HUES6 (cell line): ENCODE results near the gene OCA2.
"Not testable (repeated sequence)": the region's sequence is repeated elsewhere in the genome, so short reads cannot be mapped to it uniquely, and the experiment has no call there.

Experiments used
- H3K27ac ChIP-seq: 2 replicates; pipeline ENCODE4 v1.7.0; 2013; ENCODE audit warnings: low read depth, mild to moderate bottlenecking, low read length, inconsistent platforms
- H3K27me3 ChIP-seq: 2 replicates; pipeline ENCODE4 v1.6.1; 2013; ENCODE audit warnings: low read length; ENCODE audit not compliant: control insufficient read depth, insufficient read depth
- H3K36me3 ChIP-seq: 2 replicates; pipeline ENCODE4 v1.6.1; 2013; ENCODE audit warnings: low read length; ENCODE audit not compliant: control insufficient read depth, insufficient read depth
- H3K4me1 ChIP-seq: 2 replicates; pipeline ENCODE4 v1.6.1; 2013; ENCODE audit warnings: low read length; ENCODE audit not compliant: control insufficient read depth, insufficient read depth
- H3K4me3 ChIP-seq: 2 replicates; pipeline ENCODE4 v1.5.1; 2013; ENCODE audit warnings: low read depth, low read length
- H3K9ac ChIP-seq: one replicate; pipeline ENCODE4 v1.6.1; 2013; ENCODE audit warnings: mild to moderate bottlenecking, low read length
- H3K9me3 ChIP-seq: 2 replicates; pipeline ENCODE4 v1.6.1; 2013; ENCODE audit warnings: low read depth, low read length; ENCODE audit not compliant: control insufficient read depth, insufficient read depth

OCA2 gene

GRCh38 chr15:27731776-27732175 lies 367.3 kb downstream of the OCA2 start:
- Histone ChIP-seq H3K4me1 (no peaks in the 10 kb centered on the region; the same call in 1 of the 2 replicates), H3K27ac (no peak overlapping the region), H3K27me3 (no peaks in the 10 kb centered on the region), H3K9ac (no peak overlapping the region), H3K4me3 (no peak overlapping the region), H3K9me3 (peaks cover 4% of the 10 kb centered on the region; the same call in 1 of the 2 replicates), H3K36me3 (no peaks in the 10 kb centered on the region)

- H3K9me3 ChIP-seq = peaks cover 4% of the 10 kb centered on the region; the same call in 1 of the 2 replicates
- no peak overlapping the region for H3K27ac ChIP-seq
- no peak overlapping the region for H3K9ac ChIP-seq
- no peaks in the 10 kb centered on the region for H3K27me3 ChIP-seq
- no peaks in the 10 kb centered on the region; the same call in 1 of the 2 replicates for H3K4me1 ChIP-seq
- no peaks in the 10 kb centered on the region for H3K36me3 ChIP-seq
- no peak overlapping the region for H3K4me3 ChIP-seq
These were observed 368.2 kb downstream of the OCA2 start for GRCh38 chr15:27730868-27731267.

- no peaks in the 10 kb centered on the region for H3K36me3 ChIP-seq
- no peak overlapping the region for H3K9ac ChIP-seq
- H3K9me3 ChIP-seq = no peaks in the 10 kb centered on the region
- no peak overlapping the region for H3K4me3 ChIP-seq
- H3K4me1 ChIP-seq = no peaks in the 10 kb centered on the region
- no peak overlapping the region for H3K27ac ChIP-seq
- H3K27me3 ChIP-seq = no peaks in the 10 kb centered on the region
These were observed 373.4 kb downstream of the OCA2 start for GRCh38 chr15:27725731-27726130.

GRCh38 chr15:27723821-27724220 lies 375.3 kb downstream of the OCA2 start:
- H3K9ac ChIP-seq = no peak overlapping the region
- no peaks in the 10 kb centered on the region for H3K4me1 ChIP-seq
- no peaks in the 10 kb centered on the region for H3K9me3 ChIP-seq
- H3K27me3 ChIP-seq = no peaks in the 10 kb centered on the region
- no peak overlapping the region for H3K27ac ChIP-seq
- H3K4me3 ChIP-seq = no peak overlapping the region
- H3K36me3 ChIP-seq = no peaks in the 10 kb centered on the region

GRCh38 chr15:27722102-27722501 lies 377.0 kb downstream of the OCA2 start:
- H3K4me1 ChIP-seq = no peaks in the 10 kb centered on the region
- H3K4me3 ChIP-seq = no peak overlapping the region
- no peaks in the 10 kb centered on the region for H3K27me3 ChIP-seq
- H3K36me3 ChIP-seq = no peaks in the 10 kb centered on the region
- H3K9me3 ChIP-seq = peaks cover 9% of the 10 kb centered on the region
- no peak overlapping the region for H3K9ac ChIP-seq
- no peak overlapping the region for H3K27ac ChIP-seq

- Histone ChIP-seq H3K27me3 (no peaks in the 10 kb centered on the region), H3K9me3 (peaks cover 27% of the 10 kb centered on the region), H3K27ac (no peak overlapping the region)
These were observed 384.4 kb downstream of the OCA2 start for GRCh38 chr15:27714675-27715074.

GRCh38 chr15:27713850-27714249 lies 385.3 kb downstream of the OCA2 start:
- not testable (repeated sequence) for H3K4me3 ChIP-seq, H3K4me1 ChIP-seq, H3K36me3 ChIP-seq, H3K9ac ChIP-seq, H3K27ac ChIP-seq, H3K27me3 ChIP-seq
- peaks cover 31% of the 10 kb centered on the region for H3K9me3 ChIP-seq

More at GRCh38 chr15:27714675-27715074, 384.4 kb downstream of the OCA2 start:
- Histone ChIP-seq H3K4me1 (no peaks in the 10 kb centered on the region), H3K36me3 (no peaks in the 10 kb centered on the region), H3K9ac (no peak overlapping the region), H3K4me3 (no peak overlapping the region)

GRCh38 chr15:27707257-27707656 lies 391.9 kb downstream of the OCA2 start:
- no peaks in the 10 kb centered on the region for H3K4me1 ChIP-seq
- H3K4me3 ChIP-seq = no peak overlapping the region
- H3K9me3 ChIP-seq = peaks cover 8% of the 10 kb centered on the region; the same call in 1 of the 2 replicates
- H3K9ac ChIP-seq = no peak overlapping the region
- H3K36me3 ChIP-seq = no peaks in the 10 kb centered on the region
- H3K27ac ChIP-seq = no peak overlapping the region
- H3K27me3 ChIP-seq = no peaks in the 10 kb centered on the region

- Histone ChIP-seq H3K27ac (no peak overlapping the region), H3K36me3 (no peaks in the 10 kb centered on the region), H3K9ac (no peak overlapping the region), H3K4me3 (no peak overlapping the region), H3K9me3 (peaks cover 8% of the 10 kb centered on the region; the same call in 1 of the 2 replicates), H3K4me1 (peaks cover 5% of the 10 kb centered on the region; the same call in 1 of the 2 replicates), H3K27me3 (no peaks in the 10 kb centered on the region)
These were observed 392.8 kb downstream of the OCA2 start for GRCh38 chr15:27706300-27706699.

GRCh38 chr15:27705056-27705455 lies 394.1 kb downstream of the OCA2 start:
- H3K9ac ChIP-seq = no peak overlapping the region
- no peaks in the 10 kb centered on the region for H3K27me3 ChIP-seq
- H3K4me3 ChIP-seq = no peak overlapping the region
- no peaks in the 10 kb centered on the region for H3K36me3 ChIP-seq
- H3K4me1 ChIP-seq = peaks cover 5% of the 10 kb centered on the region; the same call in 1 of the 2 replicates
- no peak overlapping the region for H3K27ac ChIP-seq
- peaks cover 8% of the 10 kb centered on the region; the same call in 1 of the 2 replicates for H3K9me3 ChIP-seq
